HepG2 (cell line): ENCODE data around the gene NDUFS2. TPM values are rescaled to one million over a fixed set of nuclear protein-coding genes. Genes with fewer than 3 reads are reported as not detected.
A peak's percentile ranks its signal among the peaks of the same experiment; 100 is the strongest.

ENCODE experiments used
- CENPBD1 ChIP-seq: sonication (generic); formaldehyde crosslinking; IDR thresholded peaks from 2 replicates; pipeline ENCODE4 v1.8.0; 2022; ENCODE audit warnings: missing genetic modification reagents, low read depth, mild to moderate bottlenecking, borderline replicate concordance
- ETV6 ChIP-seq: sonication (generic); formaldehyde crosslinking; conservative IDR thresholded peaks from 2 replicates; pipeline ENCODE4 v1.4.0; 2020; ENCODE audit warnings: missing genetic modification reagents
- GATAD2A ChIP-seq: IDR thresholded peaks from 2 replicates; pipeline ENCODE4 v1.6.1; 2016
- GTF2F1 ChIP-seq: fragments of 150-350 bp; IDR thresholded peaks from 2 replicates; pipeline ENCODE4 v1.6.1; 2014; ENCODE audit warnings: low read length
- HMGA1 ChIP-seq: sonication (generic); formaldehyde crosslinking; conservative IDR thresholded peaks from 2 replicates; pipeline ENCODE4 v1.4.0; 2020; ENCODE audit warnings: missing genetic modification reagents
- MTF2 ChIP-seq: sonication (generic); formaldehyde crosslinking; IDR thresholded peaks from 2 replicates; pipeline ENCODE4 v1.5.0; 2020; ENCODE audit warnings: missing genetic modification reagents, borderline replicate concordance
- NONO ChIP-seq, 2 experiments: fragments of 450-650 bp in 1 of 2; sonication (generic) in 1 of 2; formaldehyde crosslinking in 1 of 2; IDR thresholded peaks in 1 of 2; conservative IDR thresholded peaks in 1 of 2; 2 replicates each; pipeline versions ENCODE4 v1.6.1 to v1.8.0; 2017 to 2022; ENCODE audit warnings: mild to moderate bottlenecking in 1 of 2, missing genetic modification reagents in 1 of 2, moderate library complexity in 1 of 2
- PHF21A ChIP-seq: sonication (generic); formaldehyde crosslinking; IDR thresholded peaks from 2 replicates; pipeline ENCODE4 v1.5.0; 2020; ENCODE audit warnings: mild to moderate bottlenecking, missing genetic modification reagents
- PITX1 ChIP-seq: sonication (generic); formaldehyde crosslinking; IDR thresholded peaks from 2 replicates; pipeline ENCODE4 v1.5.1; 2020; ENCODE audit warnings: mild to moderate bottlenecking, missing genetic modification reagents
- PREB ChIP-seq: sonication (generic); formaldehyde crosslinking; IDR thresholded peaks from 2 replicates; pipeline ENCODE4 v1.4.0; 2020; ENCODE audit warnings: missing genetic modification reagents
- REL ChIP-seq: sonication (generic); formaldehyde crosslinking; conservative IDR thresholded peaks from 2 replicates; pipeline ENCODE4 v1.8.0; 2022; ENCODE audit warnings: mild to moderate bottlenecking, missing genetic modification reagents, moderate library complexity
- TBP ChIP-seq: sonication (generic); formaldehyde crosslinking; IDR thresholded peaks from 2 replicates; pipeline ENCODE4 v1.5.0; 2020; ENCODE audit warnings: missing genetic modification reagents
- ZBTB37 ChIP-seq: sonication (generic); formaldehyde crosslinking; IDR thresholded peaks from 2 replicates; pipeline ENCODE4 v1.4.0; 2020; ENCODE audit warnings: mild to moderate bottlenecking, missing genetic modification reagents
- ZFP1 ChIP-seq: IDR thresholded peaks from 2 replicates; pipeline ENCODE4 v1.6.1; 2016
- ZFP90 ChIP-seq: sonication (generic); formaldehyde crosslinking; IDR thresholded peaks from 2 replicates; pipeline ENCODE4 v1.8.0; 2022; ENCODE audit warnings: missing genetic modification reagents, mild to moderate bottlenecking, inconsistent platforms, borderline replicate concordance
- ZKSCAN8 ChIP-seq: IDR thresholded peaks from 2 replicates; pipeline ENCODE4 v1.6.1; 2016; ENCODE audit warnings: borderline replicate concordance, missing genetic modification reagents, missing compliant biosample characterization
- ZNF142 ChIP-seq: sonication (generic); formaldehyde crosslinking; IDR thresholded peaks from 2 replicates; pipeline ENCODE4 v1.4.0; 2020; ENCODE audit warnings: missing genetic modification reagents
- ZNF44 ChIP-seq: sonication (generic); formaldehyde crosslinking; IDR thresholded peaks from 2 replicates; pipeline ENCODE4 v1.5.1; 2020; ENCODE audit warnings: mild to moderate bottlenecking, missing genetic modification reagents
- ZNF720 ChIP-seq: sonication (generic); formaldehyde crosslinking; IDR thresholded peaks from 2 replicates; pipeline ENCODE4 v1.4.0; 2020; ENCODE audit warnings: missing genetic modification reagents
- ZNF841 ChIP-seq: sonication (generic); formaldehyde crosslinking; IDR thresholded peaks from 2 replicates; pipeline ENCODE4 v1.8.1; 2023; ENCODE audit warnings: missing genetic modification reagents, borderline replicate concordance
- polyA plus RNA-seq, 8 experiments: library from polyadenylated mRNA; depleted of rRNA in 3 of 8; stranded (reverse) in 7 of 8; unstranded in 1 of 8; fragments of >200 nt; fragmentation: Illumina TruSeq in 4 of 8; extraction: Trizol in 4 of 8; gene quantifications; 2 replicates each; pipeline versions ENCODE4 v1.2.1 to v1.2.3, GENCODE V29; 2011 to 2016; ENCODE audit warnings: low read depth in 4 of 8, missing spikeins in 1 of 8, mixed read lengths in 1 of 8; ENCODE audit not compliant: insufficient read depth in 1 of 8
- total RNA-seq, 5 experiments: library from RNA; depleted of rRNA; stranded (reverse); fragments of >200 nt; fragmentation: Illumina TruSeq; extraction: Trizol; gene quantifications; 2 replicates each; pipeline ENCODE4 v1.2.3, GENCODE V29; 2016; ENCODE audit warnings: low read depth in 1 of 5

NDUFS2 gene
- total and polyA plus RNA-seq, 2 of the 13 experiments (the other 11 are each of a cell fraction or from before 2014, with no cell fraction given) = 89.9 to 118 TPM

- peak; percentile 61; the same call in 1 of the 2 replicates for TF ChIP-seq ZNF142 (CRISPR knock-in tag)
- no peak for TF ChIP-seq NONO (IDR thresholded peaks at IDR 0.05)
- TF ChIP-seq NONO (CRISPR knock-in tag; conservative IDR thresholded peaks at IDR 0.05) = peak; percentile 75
- no peak; the same call in 1 of the 2 replicates for TF ChIP-seq ZFP90 (CRISPR knock-in tag)
- TF ChIP-seq ZNF841 (CRISPR knock-in tag) = no peak
- TF ChIP-seq HMGA1 = no peak
- TF ChIP-seq GTF2F1 = no peak
- TF ChIP-seq PHF21A (CRISPR knock-in tag) = peak; percentile 52; the same call in 1 of the 2 replicates
- TF ChIP-seq GATAD2A = peak; percentile 57
- no peak for TF ChIP-seq MTF2 (CRISPR knock-in tag)
- TF ChIP-seq CENPBD1 = no peak
- no peak for TF ChIP-seq ZNF720 (CRISPR knock-in tag)
- TF ChIP-seq ZNF44 (CRISPR knock-in tag) = no peak
- no peak for TF ChIP-seq REL
- no peak for TF ChIP-seq TBP (CRISPR knock-in tag)
- TF ChIP-seq ETV6 = no peak
- no peak for TF ChIP-seq ZFP1 (CRISPR knock-in tag)
- TF ChIP-seq ZBTB37 (CRISPR knock-in tag) = no peak
- peak; percentile 31; the same call in 1 of the 2 replicates for TF ChIP-seq ZKSCAN8 (CRISPR knock-in tag)
- peak; percentile 44; the same call in 1 of the 2 replicates for TF ChIP-seq PITX1 (CRISPR knock-in tag)
- TF ChIP-seq PREB = no peak
These were observed 48.4 kb upstream of the NDUFS2 start, which contains the start of gene UFC1 (continued) for GRCh38 chr1:161153682-161154337.
